ENCODE measurements around the gene GPR153. TPM values are rescaled to one million over a fixed set of nuclear protein-coding genes. Genes with fewer than 3 reads are reported as not detected.

The GPR153 gene
- total and polyA plus RNA-seq, 2 of the 8 experiments (the other 6 are each of a cell fraction or from before 2014, with no cell fraction given): 5.7 to 8.1 TPM

- Histone ChIP-seq H3K23ac (ENCODE audit: insufficient read length) (no peak overlapping the region), H3K4me1 (replicated peaks in 1 of 4; ENCODE audit: control insufficient read depth in 3 of 4, insufficient read depth in 4 of 4, low read length in 3 of 4) (no peaks in the 10 kb centered on the region), H3K18ac (ENCODE audit: extremely low read depth, low read length) (no peak overlapping the region), H3K4me2 (ENCODE audit: insufficient read depth in 1 of 2, low read depth in 2 of 2, low read length in 2 of 2) (no peak overlapping the region), H3K14ac (ENCODE audit: insufficient read length) (no peak overlapping the region), H3K27me3 (replicated peaks in 1 of 4; ENCODE audit: control insufficient read depth in 3 of 4, extremely low read depth in 1 of 4, insufficient read depth in 3 of 4, low read length in 3 of 4) (no peaks in the 10 kb centered on the region), H4K5ac (ENCODE audit: insufficient read length, low read depth, low read length) (no peak overlapping the region), H3K4me3 (ENCODE audit: extremely low read depth in 1 of 4, insufficient read depth in 2 of 4, low read depth in 3 of 4, low read length in 4 of 4) (no peak overlapping the region), H2BK120ac (replicated peaks; ENCODE audit: low read depth, low read length) (no peak overlapping the region), H3K27ac (ENCODE audit: low read depth, low read length) (no peak overlapping the region), H4K20me1 (replicated peaks in 1 of 2; ENCODE audit: control insufficient read depth in 1 of 2, insufficient read depth in 2 of 2, low read length in 2 of 2) (peaks cover 0 to 3% of the 10 kb centered on the region in 2 experiments), H3K56ac (replicated peaks; ENCODE audit: insufficient read length, low read depth, low read length) (no peak overlapping the region), H3K9me3 (ENCODE audit: insufficient read depth in 2 of 2, low read depth in 1 of 2, low read length in 1 of 2) (peaks cover 10 to 25% of the 10 kb centered on the region in 2 experiments; a peak in 3 of 4 replicates), H2BK5ac (ENCODE audit: low read depth, low read length) (no peak overlapping the region), H4K8ac (ENCODE audit: extremely low read depth, insufficient read depth, low read length) (no peak overlapping the region; the same call in 1 of the 2 replicates), H2AK5ac (ENCODE audit: low read depth, low read length) (no peak overlapping the region), H3K4ac (replicated peaks; ENCODE audit: insufficient read length, low read depth, low read length) (no peak overlapping the region), H2AFZ (ENCODE audit: low read length) (no peak overlapping the region), H2BK15ac (ENCODE audit: low read length) (no peak overlapping the region), H2BK20ac (ENCODE audit: low read length) (no peak overlapping the region), H4K91ac (replicated peaks; ENCODE audit: insufficient read length, low read length) (no peak overlapping the region), H3K79me2 (ENCODE audit: control insufficient read depth in 1 of 2, insufficient read depth in 2 of 2, low read length in 2 of 2) (no peaks in the 10 kb centered on the region), H2BK12ac (ENCODE audit: low read depth, low read length) (no peak overlapping the region), H3K36me3 (ENCODE audit: control insufficient read depth in 2 of 4, insufficient read depth in 4 of 4, low read length in 3 of 4) (peaks cover 0 to 13% (median 6%) of the 10 kb centered on the region in 4 experiments; a peak in 4 of 8 replicates), H3K9ac (replicated peaks in 1 of 4; ENCODE audit: extremely low read depth in 1 of 4, low read depth in 3 of 4, low read length in 3 of 4) (no peak overlapping the region), H3K23me2 (ENCODE audit: low read depth, low read length) (no peaks in the 10 kb centered on the region), H3K79me1 (ENCODE audit: low read depth, low read length) (peaks cover 4% of the 10 kb centered on the region; the same call in 1 of the 2 replicates)
- POLR2A ChIA-PET (ENCODE audit: partially characterized antibody): no interaction called here
- WGBS, 2 experiments (ENCODE audit: extremely low coverage in 1 of 2, insufficient coverage in 1 of 2, insufficient read length in 1 of 2, insufficient replicate concordance in 2 of 2, low coverage in 1 of 2, low lambda C conversion rate in 2 of 2, missing lambda C conversion rate in 1 of 2): 92% methylated on average over 9 of the region's 9 CpGs; no CpG with 5 or more reads in 1 of the 2 experiments
- DNase-seq (ENCODE audit: low read depth in 1 of 2, low spot score in 2 of 2) (no peak), FAIRE-seq (no peak)
- CTCF ChIA-PET (ENCODE audit: partially characterized antibody): interaction anchor here (0.7 to 1.4 kb wide), 4 partner anchors 11 to 39 kb away, joined by 3 to 6 read pairs (median 3); no protein-coding TSS in a partner anchor
- TF ChIP-seq GABPA (IDR thresholded peaks at IDR 0.05; ENCODE audit: borderline replicate concordance, insufficient read depth, low read length) (no peak), CBX8 (IDR thresholded peaks at IDR 0.05; ENCODE audit: borderline replicate concordance, low read depth, low read length) (no peak), TEAD4 (IDR thresholded peaks at IDR 0.05; ENCODE audit: low read depth, low read length) (no peak), HDAC2 (IDR thresholded peaks at IDR 0.05; ENCODE audit: borderline replicate concordance in 1 of 2, low read depth in 2 of 2, low read length in 2 of 2) (no peak)
Observed at GRCh38 chr1:6310116-6310848, 49.4 kb upstream of the GPR153 start.

Measured in H1 (cell line).